ENCODE data around the gene HEPH. TPM values are rescaled to one million over a fixed set of nuclear protein-coding genes. Genes with fewer than 3 reads are reported as not detected.
"Not testable (repeated sequence)": the region's sequence is repeated elsewhere in the genome, so short reads cannot be mapped to it uniquely, and the experiment has no call there.

HEPH gene
- total and polyA plus RNA-seq, 4 donors, result 21.0 to 67.8 (median 52.6) TPM

DNA sequence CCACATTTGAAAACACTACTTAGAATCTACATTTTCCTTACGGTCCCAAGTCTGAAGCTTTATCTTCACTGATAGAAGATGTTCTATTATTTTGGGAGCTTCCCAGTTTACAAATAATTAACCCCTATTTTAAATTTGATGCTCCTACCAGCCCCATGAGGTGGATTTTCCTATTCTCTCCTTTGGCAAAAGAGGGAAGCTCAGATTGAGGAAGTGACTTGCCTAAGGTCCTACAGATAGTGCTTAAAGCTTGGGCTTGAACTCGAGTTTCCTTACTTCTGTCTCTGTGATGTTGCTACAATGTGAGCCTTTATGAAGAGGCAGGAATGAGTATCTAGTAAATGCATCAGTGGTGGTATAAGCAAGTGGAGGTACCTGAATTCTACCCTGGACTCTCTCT is 27.5 kb downstream of the HEPH start:
- no peak overlapping the region for H3K27ac ChIP-seq (ENCODE audit: low read depth in 1 of 2, low read length in 2 of 2)
- no peaks in the 10 kb centered on the region for H3K4me1 ChIP-seq (ENCODE audit: control insufficient read depth in 1 of 2, insufficient read depth in 2 of 2, low read length in 2 of 2)
- H3K36me3 ChIP-seq (ENCODE audit: control insufficient read depth in 1 of 2, insufficient read depth in 2 of 2, low read length in 1 of 2), result no peaks in the 10 kb centered on the region
- intact Hi-C loops (cut with DNase I), result no loop called here
- no peaks in the 10 kb centered on the region for H3K9me3 ChIP-seq (ENCODE audit: control insufficient read depth, low read length)
- 70 to 91% methylated on average over 2 of the region's 2 CpGs for WGBS, 2 donors
- no peaks in the 10 kb centered on the region for H3K27me3 ChIP-seq (ENCODE audit: control insufficient read depth in 1 of 2, insufficient read depth in 2 of 2, low read length in 1 of 2)
- no peak for DNase-seq
- no peak for ATAC-seq (ENCODE audit: low FRiP score)
- no peak overlapping the region for H3K4me3 ChIP-seq (ENCODE audit: low read length in 2 of 2)

DNA sequence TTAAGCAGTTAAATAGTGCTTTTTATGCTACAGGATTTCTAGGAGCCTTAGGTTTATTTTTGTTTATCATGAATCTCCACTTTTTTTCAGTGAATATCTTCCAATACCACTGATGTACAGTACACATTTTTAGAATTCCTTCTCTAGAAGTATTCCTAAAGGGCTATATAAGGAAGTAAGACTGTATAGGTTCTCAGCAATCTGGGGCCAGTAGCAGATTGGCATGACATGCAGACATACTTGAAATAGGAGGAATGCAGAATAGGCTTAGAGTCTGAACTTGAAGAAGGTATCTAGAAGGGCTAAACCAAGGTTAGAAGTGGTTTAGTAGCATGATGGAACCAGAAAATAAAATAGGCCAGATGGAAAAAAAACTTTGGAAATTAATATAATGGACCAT is 29.8 kb downstream of the HEPH start:
- Histone ChIP-seq H3K4me3 (ENCODE audit: low read length in 2 of 2) (no peak overlapping the region), H3K27me3 (ENCODE audit: control insufficient read depth in 1 of 2, insufficient read depth in 2 of 2, low read length in 1 of 2) (no peaks in the 10 kb centered on the region), H3K4me1 (ENCODE audit: control insufficient read depth in 1 of 2, insufficient read depth in 2 of 2, low read length in 2 of 2) (no peaks in the 10 kb centered on the region), H3K9me3 (ENCODE audit: control insufficient read depth, low read length) (no peaks in the 10 kb centered on the region), H3K36me3 (ENCODE audit: control insufficient read depth in 1 of 2, insufficient read depth in 2 of 2, low read length in 1 of 2) (no peaks in the 10 kb centered on the region), H3K27ac (ENCODE audit: low read depth in 1 of 2, low read length in 2 of 2) (no peak overlapping the region)
- intact Hi-C loops (cut with DNase I), result no loop called here
- no peak for ATAC-seq (ENCODE audit: low FRiP score)
- DNase-seq, result no peak

- intact Hi-C loops (cut with DNase I), result loop anchor here (2.0 to 5.0 kb wide), 2 partner anchors 527 to 531 kb away; no protein-coding TSS in a partner anchor
- WGBS, 2 donors, result 62 to 73% methylated on average over 4 of the region's 4 CpGs
- DNase-seq (no peak), ATAC-seq (ENCODE audit: low FRiP score) (peak; percentile 26)
- Histone ChIP-seq H3K27ac (ENCODE audit: low read depth in 1 of 2, low read length in 2 of 2) (no peak overlapping the region), H3K9me3 (ENCODE audit: control insufficient read depth, low read length) (no peaks in the 10 kb centered on the region), H3K4me1 (ENCODE audit: control insufficient read depth in 1 of 2, insufficient read depth in 2 of 2, low read length in 2 of 2) (no peaks in the 10 kb centered on the region), H3K27me3 (ENCODE audit: control insufficient read depth in 1 of 2, insufficient read depth in 2 of 2, low read length in 1 of 2) (no peaks in the 10 kb centered on the region), H3K36me3 (ENCODE audit: control insufficient read depth in 1 of 2, insufficient read depth in 2 of 2, low read length in 1 of 2) (no peaks in the 10 kb centered on the region), H3K4me3 (ENCODE audit: low read length in 2 of 2) (no peak overlapping the region)
These were observed 36.1 kb downstream of the HEPH start for GRCh38 chrX:66200050-66200664.

DNA sequence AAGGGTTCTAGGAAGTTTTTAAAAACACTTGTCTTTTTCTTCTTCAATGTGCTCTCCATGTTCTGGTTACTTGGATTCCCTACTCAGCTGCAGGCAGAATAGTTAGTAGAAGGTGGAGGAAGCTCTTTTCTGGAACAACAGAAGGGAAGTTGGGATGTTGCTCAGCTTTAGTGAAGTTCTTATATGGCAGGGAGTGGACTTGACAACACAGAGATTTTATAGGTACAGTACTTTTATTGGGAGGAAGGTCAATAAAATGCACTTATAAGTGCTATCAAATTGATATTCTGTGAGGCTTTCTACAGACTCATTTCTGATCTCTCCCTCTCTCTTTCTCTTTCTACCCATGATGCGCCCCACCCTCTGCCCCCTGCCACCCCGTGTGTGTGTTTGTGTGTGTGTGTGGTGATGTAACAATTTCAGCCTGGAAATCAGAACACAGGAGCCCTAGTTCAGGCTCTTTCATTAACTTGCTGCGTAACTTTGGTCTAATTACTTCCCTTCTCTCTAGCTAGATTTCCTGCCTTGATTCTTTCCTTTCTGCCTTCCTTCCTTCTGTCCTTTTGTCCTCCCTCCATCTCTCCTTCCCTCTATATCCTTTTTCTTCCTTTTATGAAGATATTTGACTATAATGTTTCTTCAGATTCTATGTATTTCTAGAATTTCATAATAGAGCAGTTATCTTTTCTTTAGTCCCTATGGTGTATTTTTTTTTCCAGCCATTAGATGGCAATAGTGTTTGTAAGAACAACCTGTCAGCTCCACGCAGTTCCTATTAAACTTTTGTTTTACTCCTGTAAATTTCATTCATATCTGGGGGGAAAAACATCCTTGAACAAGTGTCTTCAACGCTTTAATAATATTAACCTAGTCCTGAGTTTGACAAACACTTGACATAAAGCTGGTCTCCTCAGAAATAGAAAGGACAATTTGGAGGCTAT is 37.1 kb downstream of the HEPH start:
- no peaks in the 10 kb centered on the region for H3K27me3 ChIP-seq (ENCODE audit: control insufficient read depth in 1 of 2, insufficient read depth in 2 of 2, low read length in 1 of 2)
- intact Hi-C loops (cut with DNase I), result loop anchor here (2.0 to 5.0 kb wide), 2 partner anchors 526 to 530 kb away; no protein-coding TSS in a partner anchor
- WGBS, 2 donors, result 38 to 52% methylated on average over 5 of the region's 5 CpGs
- H3K4me3 ChIP-seq (ENCODE audit: low read length in 2 of 2), result no peak overlapping the region
- no peak overlapping the region for H3K27ac ChIP-seq (ENCODE audit: low read depth in 1 of 2, low read length in 2 of 2)
- no peaks in the 10 kb centered on the region for H3K9me3 ChIP-seq (ENCODE audit: control insufficient read depth, low read length)
- DNase-seq (no peak), ATAC-seq (ENCODE audit: low FRiP score) (no peak)
- H3K36me3 ChIP-seq (ENCODE audit: control insufficient read depth in 1 of 2, insufficient read depth in 2 of 2, low read length in 1 of 2), result no peaks in the 10 kb centered on the region
- no peaks in the 10 kb centered on the region for H3K4me1 ChIP-seq (ENCODE audit: control insufficient read depth in 1 of 2, insufficient read depth in 2 of 2, low read length in 2 of 2)

DNA sequence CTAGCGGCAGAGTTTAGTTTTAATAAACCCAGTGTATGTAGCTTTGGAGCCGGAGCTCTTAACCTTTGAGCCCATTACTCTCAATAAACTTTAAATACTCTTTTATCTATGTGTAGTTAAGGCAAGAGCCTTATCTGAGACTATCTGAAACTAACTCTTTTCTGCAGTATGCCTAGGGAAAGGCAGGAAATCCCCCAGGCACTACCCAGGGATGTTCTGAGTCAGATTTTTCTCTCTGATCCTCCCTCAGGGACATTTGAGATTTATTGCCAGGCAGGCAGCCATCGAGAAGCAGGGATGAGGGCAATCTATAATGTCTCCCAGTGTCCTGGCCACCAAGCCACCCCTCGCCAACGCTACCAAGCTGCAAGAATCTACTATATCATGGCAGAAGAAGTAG is 39.1 kb downstream of the HEPH start:
- intact Hi-C loops (cut with DNase I), result loop anchor here in 1 of 2 donors (5.0 kb wide), 1 partner anchor 524 kb away; no protein-coding TSS in a partner anchor
- H3K4me3 ChIP-seq (ENCODE audit: low read length in 2 of 2), result no peak overlapping the region
- ATAC-seq (ENCODE audit: low FRiP score) (no peak), DNase-seq (no peak)
- no peaks in the 10 kb centered on the region for H3K4me1 ChIP-seq (ENCODE audit: control insufficient read depth in 1 of 2, insufficient read depth in 2 of 2, low read length in 2 of 2)
- H3K27ac ChIP-seq (ENCODE audit: low read depth in 1 of 2, low read length in 2 of 2), result no peak overlapping the region
- H3K36me3 ChIP-seq (ENCODE audit: control insufficient read depth in 1 of 2, insufficient read depth in 2 of 2, low read length in 1 of 2), result no peaks in the 10 kb centered on the region
- no peaks in the 10 kb centered on the region for H3K27me3 ChIP-seq (ENCODE audit: control insufficient read depth in 1 of 2, insufficient read depth in 2 of 2, low read length in 1 of 2)
- no peaks in the 10 kb centered on the region for H3K9me3 ChIP-seq (ENCODE audit: control insufficient read depth, low read length)
- WGBS, 2 donors, result 57 to 75% methylated on average over 5 of the region's 5 CpGs

- no peak for DNase-seq
These were observed 57.8 kb downstream of the HEPH start for GRCh38 chrX:66221856-66222255.

DNA sequence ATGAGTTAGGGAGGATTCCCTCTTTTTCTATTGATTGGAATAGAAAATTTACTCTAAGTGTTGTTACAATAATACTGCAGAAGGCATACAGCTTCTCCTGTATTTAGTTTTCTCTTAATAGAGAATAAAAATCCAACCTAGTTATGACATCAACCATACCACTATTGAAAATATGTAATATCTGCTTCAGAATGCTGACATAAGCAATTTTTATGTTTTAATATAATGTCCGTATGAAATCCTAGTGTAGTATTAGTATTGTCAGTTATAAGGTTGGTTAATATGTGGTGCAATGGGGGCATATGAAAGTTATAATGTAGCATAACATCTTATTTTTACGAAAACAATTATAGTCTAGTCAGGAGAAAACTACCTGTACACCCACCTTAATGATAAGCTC is 68.2 kb downstream of the HEPH start:
- DNase-seq (no peak), ATAC-seq (ENCODE audit: low FRiP score) (no peak)
- no peaks in the 10 kb centered on the region for H3K9me3 ChIP-seq (ENCODE audit: control insufficient read depth, low read length)
- H3K36me3 ChIP-seq (ENCODE audit: control insufficient read depth in 1 of 2, insufficient read depth in 2 of 2, low read length in 1 of 2), result no peaks in the 10 kb centered on the region
- 79 to 85% methylated on average over 2 of the region's 2 CpGs for WGBS, 2 donors
- intact Hi-C loops (cut with DNase I), result no loop called here
- no peak overlapping the region for H3K4me3 ChIP-seq (ENCODE audit: low read length in 2 of 2)
- no peaks in the 10 kb centered on the region for H3K27me3 ChIP-seq (ENCODE audit: control insufficient read depth in 1 of 2, insufficient read depth in 2 of 2, low read length in 1 of 2)
- H3K27ac ChIP-seq (ENCODE audit: low read depth in 1 of 2, low read length in 2 of 2), result no peak overlapping the region
- no peaks in the 10 kb centered on the region for H3K4me1 ChIP-seq (ENCODE audit: control insufficient read depth in 1 of 2, insufficient read depth in 2 of 2, low read length in 2 of 2)

More at GRCh38 chrX:66221856-66222255, 57.8 kb downstream of the HEPH start:
- no peaks in the 10 kb centered on the region for H3K4me1 ChIP-seq (ENCODE audit: control insufficient read depth in 1 of 2, insufficient read depth in 2 of 2, low read length in 2 of 2)
- H3K36me3 ChIP-seq (ENCODE audit: control insufficient read depth in 1 of 2, insufficient read depth in 2 of 2, low read length in 1 of 2), result no peaks in the 10 kb centered on the region
- no peak for ATAC-seq (ENCODE audit: low FRiP score)
- no peaks in the 10 kb centered on the region for H3K27me3 ChIP-seq (ENCODE audit: control insufficient read depth in 1 of 2, insufficient read depth in 2 of 2, low read length in 1 of 2)
- 95 to 98% methylated on average over 3 of the region's 3 CpGs for WGBS, 2 donors
- H3K27ac ChIP-seq (ENCODE audit: low read depth in 1 of 2, low read length in 2 of 2), result no peak overlapping the region
- H3K4me3 ChIP-seq (ENCODE audit: low read length in 2 of 2), result no peak overlapping the region
- no peaks in the 10 kb centered on the region for H3K9me3 ChIP-seq (ENCODE audit: control insufficient read depth, low read length)
- intact Hi-C loops (cut with DNase I), result no loop called here

DNA sequence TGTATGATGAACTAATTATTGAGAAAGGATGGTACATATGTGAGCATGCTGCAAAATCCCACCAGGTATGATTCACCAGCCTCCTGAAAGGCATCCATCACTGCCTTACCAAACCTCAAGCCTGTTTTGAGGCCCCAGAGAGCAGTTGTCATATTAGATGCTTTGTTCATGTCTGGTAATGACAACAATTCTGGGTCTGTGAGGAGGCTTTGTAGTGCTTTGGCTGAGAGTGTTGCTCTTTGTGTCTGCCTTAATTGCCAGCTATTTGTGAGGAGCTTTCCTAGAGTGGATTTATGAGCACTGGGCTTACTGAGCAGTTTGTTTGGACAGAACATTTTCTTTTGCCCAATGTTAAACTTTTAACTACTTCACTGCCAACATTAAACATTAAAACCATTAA is 69.2 kb downstream of the HEPH start:
- Histone ChIP-seq H3K27ac (ENCODE audit: low read depth in 1 of 2, low read length in 2 of 2) (no peak overlapping the region), H3K27me3 (ENCODE audit: control insufficient read depth in 1 of 2, insufficient read depth in 2 of 2, low read length in 1 of 2) (no peaks in the 10 kb centered on the region), H3K4me1 (ENCODE audit: control insufficient read depth in 1 of 2, insufficient read depth in 2 of 2, low read length in 2 of 2) (no peaks in the 10 kb centered on the region), H3K4me3 (ENCODE audit: low read length in 2 of 2) (no peak overlapping the region), H3K9me3 (ENCODE audit: control insufficient read depth, low read length) (no peaks in the 10 kb centered on the region), H3K36me3 (ENCODE audit: control insufficient read depth in 1 of 2, insufficient read depth in 2 of 2, low read length in 1 of 2) (no peaks in the 10 kb centered on the region)
- no peak for DNase-seq
- intact Hi-C loops (cut with DNase I), result no loop called here
- no peak for ATAC-seq (ENCODE audit: low FRiP score)

DNA sequence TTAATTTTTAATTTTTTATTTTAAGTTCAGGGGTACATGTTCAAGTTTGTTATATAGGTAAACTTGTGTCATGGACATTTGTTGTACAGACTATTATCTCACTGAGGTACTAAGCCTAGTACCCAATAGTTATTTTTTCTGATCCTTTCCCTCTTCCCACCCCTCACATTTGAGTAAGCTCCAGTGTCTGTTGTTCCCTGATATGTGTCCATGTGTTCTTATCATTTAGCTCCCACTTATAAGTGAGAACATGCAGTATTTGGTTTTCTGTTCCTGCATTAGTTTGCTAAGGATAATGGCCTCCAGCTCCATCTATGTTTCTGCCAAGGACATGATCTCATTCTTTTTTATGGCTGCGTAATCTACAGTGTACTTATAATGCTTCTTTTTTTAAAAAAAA is 69.9 kb downstream of the HEPH start:
- H3K27ac ChIP-seq (ENCODE audit: low read depth in 1 of 2, low read length in 2 of 2); H3K4me1 ChIP-seq (ENCODE audit: control insufficient read depth in 1 of 2, insufficient read depth in 2 of 2, low read length in 2 of 2); DNase-seq; intact Hi-C loops (cut with DNase I); ATAC-seq (ENCODE audit: low FRiP score); H3K9me3 ChIP-seq (ENCODE audit: control insufficient read depth, low read length); H3K27me3 ChIP-seq (ENCODE audit: control insufficient read depth in 1 of 2, insufficient read depth in 2 of 2, low read length in 1 of 2); H3K4me3 ChIP-seq (ENCODE audit: low read length in 2 of 2); H3K36me3 ChIP-seq (ENCODE audit: control insufficient read depth in 1 of 2, insufficient read depth in 2 of 2, low read length in 1 of 2): not testable (repeated sequence)
- 81 to 86% methylated on average over 1 of the region's 1 CpG for WGBS, 2 donors

All from aorta (tissue), 5 donors.